ENCODE measurements around the gene NHERF1.

DNA sequence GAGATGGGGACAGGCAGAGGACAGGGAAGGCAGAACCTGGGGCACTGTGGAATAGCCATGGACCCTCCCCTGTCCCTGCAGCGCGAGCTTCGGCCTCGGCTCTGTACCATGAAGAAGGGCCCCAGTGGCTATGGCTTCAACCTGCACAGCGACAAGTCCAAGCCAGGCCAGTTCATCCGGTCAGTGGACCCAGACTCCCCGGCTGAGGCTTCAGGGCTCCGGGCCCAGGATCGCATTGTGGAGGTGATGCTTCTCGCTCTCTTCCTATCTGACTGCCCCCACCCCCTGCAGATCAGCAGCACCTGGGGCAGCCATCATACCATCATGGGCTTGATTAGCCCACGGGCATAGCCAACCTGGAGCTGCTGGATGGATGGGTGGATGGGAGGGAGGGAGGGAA is 13.5 kb downstream of the NHERF1 start:
- no peak for TF ChIP-seq SIN3A (IDR thresholded peaks at IDR 0.05; ENCODE audit: borderline replicate concordance, insufficient read depth, low read length)
- no peak for TF ChIP-seq TAF1 (IDR thresholded peaks at IDR 0.05; ENCODE audit: borderline replicate concordance, insufficient read depth, low read length)
- TF ChIP-seq, protein P1, sequence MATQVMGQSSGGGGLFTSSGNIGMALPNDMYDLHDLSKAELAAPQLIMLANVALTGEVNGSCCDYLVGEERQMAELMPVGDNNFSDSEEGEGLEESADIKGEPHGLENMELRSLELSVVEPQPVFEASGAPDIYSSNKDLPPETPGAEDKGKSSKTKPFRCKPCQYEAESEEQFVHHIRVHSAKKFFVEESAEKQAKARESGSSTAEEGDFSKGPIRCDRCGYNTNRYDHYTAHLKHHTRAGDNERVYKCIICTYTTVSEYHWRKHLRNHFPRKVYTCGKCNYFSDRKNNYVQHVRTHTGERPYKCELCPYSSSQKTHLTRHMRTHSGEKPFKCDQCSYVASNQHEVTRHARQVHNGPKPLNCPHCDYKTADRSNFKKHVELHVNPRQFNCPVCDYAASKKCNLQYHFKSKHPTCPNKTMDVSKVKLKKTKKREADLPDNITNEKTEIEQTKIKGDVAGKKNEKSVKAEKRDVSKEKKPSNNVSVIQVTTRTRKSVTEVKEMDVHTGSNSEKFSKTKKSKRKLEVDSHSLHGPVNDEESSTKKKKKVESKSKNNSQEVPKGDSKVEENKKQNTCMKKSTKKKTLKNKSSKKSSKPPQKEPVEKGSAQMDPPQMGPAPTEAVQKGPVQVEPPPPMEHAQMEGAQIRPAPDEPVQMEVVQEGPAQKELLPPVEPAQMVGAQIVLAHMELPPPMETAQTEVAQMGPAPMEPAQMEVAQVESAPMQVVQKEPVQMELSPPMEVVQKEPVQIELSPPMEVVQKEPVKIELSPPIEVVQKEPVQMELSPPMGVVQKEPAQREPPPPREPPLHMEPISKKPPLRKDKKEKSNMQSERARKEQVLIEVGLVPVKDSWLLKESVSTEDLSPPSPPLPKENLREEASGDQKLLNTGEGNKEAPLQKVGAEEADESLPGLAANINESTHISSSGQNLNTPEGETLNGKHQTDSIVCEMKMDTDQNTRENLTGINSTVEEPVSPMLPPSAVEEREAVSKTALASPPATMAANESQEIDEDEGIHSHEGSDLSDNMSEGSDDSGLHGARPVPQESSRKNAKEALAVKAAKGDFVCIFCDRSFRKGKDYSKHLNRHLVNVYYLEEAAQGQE (IDR thresholded peaks at IDR 0.05; ENCODE audit: insufficient read depth in 1 of 2, low read depth in 2 of 2, low read length in 2 of 2): no peak
- no peak for TF ChIP-seq POLR2AphosphoS5 (IDR thresholded peaks at IDR 0.05; ENCODE audit: low read depth, low read length)
- no peak for TF ChIP-seq FOXP2 (optimal IDR thresholded peaks at IDR 0.05; ENCODE audit: borderline replicate concordance, extremely low read depth, extremely low read length, insufficient read depth)
